HG03469 (cell line): ENCODE results near the gene ADAMTS9.

Experiments
- ATAC-seq: cut with Tn5 transposase; IDR thresholded peaks from one replicate; pipeline ENCODE4 v1.9.1; 2021; ENCODE audit warnings: mild to moderate bottlenecking, moderate library complexity, moderate number of reproducible peaks; ENCODE audit not compliant: unreplicated experiment

ADAMTS9 gene

GRCh38 chr3:64654013-64654412 is 33.8 kb downstream of the ADAMTS9 start:
- no peak for ATAC-seq

GRCh38 chr3:64653101-64653500 is 34.7 kb downstream of the ADAMTS9 start:
- no peak for ATAC-seq

- no peak for ATAC-seq
Observed at GRCh38 chr3:64651741-64652241, 36.0 kb downstream of the ADAMTS9 start.

- no peak for ATAC-seq
Observed at GRCh38 chr3:64651303-64651702, 36.5 kb downstream of the ADAMTS9 start.

GRCh38 chr3:64650715-64651114 is 37.1 kb downstream of the ADAMTS9 start:
- no peak for ATAC-seq

- ATAC-seq, result no peak
Observed at GRCh38 chr3:64650096-64650622, 37.6 kb downstream of the ADAMTS9 start.

GRCh38 chr3:64648927-64649906 is 38.6 kb downstream of the ADAMTS9 start:
- ATAC-seq, result no peak

- no peak for ATAC-seq
Observed at GRCh38 chr3:64647825-64648224, 40.0 kb downstream of the ADAMTS9 start.

- ATAC-seq, result no peak
Observed at GRCh38 chr3:64645243-64645642, 42.6 kb downstream of the ADAMTS9 start.

GRCh38 chr3:64644483-64644882 is 43.3 kb downstream of the ADAMTS9 start:
- ATAC-seq, result no peak

GRCh38 chr3:64642327-64643151 is 45.3 kb downstream of the ADAMTS9 start:
- no peak for ATAC-seq

GRCh38 chr3:64638981-64639481 is 48.8 kb downstream of the ADAMTS9 start:
- ATAC-seq, result no peak

GRCh38 chr3:64638511-64638910 is 49.3 kb downstream of the ADAMTS9 start:
- ATAC-seq, result no peak

- ATAC-seq, result no peak
Observed at GRCh38 chr3:64634417-64634816, 53.4 kb downstream of the ADAMTS9 start.

GRCh38 chr3:64631951-64632350 is 55.8 kb downstream of the ADAMTS9 start:
- ATAC-seq, result no peak

GRCh38 chr3:64627471-64628321 is 60.1 kb downstream of the ADAMTS9 start:
- no peak for ATAC-seq

- no peak for ATAC-seq
Observed at GRCh38 chr3:64627042-64627441, 60.8 kb downstream of the ADAMTS9 start.

- ATAC-seq, result no peak
Observed at GRCh38 chr3:64625381-64625780, 62.4 kb downstream of the ADAMTS9 start.

GRCh38 chr3:64623125-64623524 is 64.7 kb downstream of the ADAMTS9 start:
- no peak for ATAC-seq
